ENCODE data around the gene ENTPD2. TPM values are rescaled to one million over a fixed set of nuclear protein-coding genes. Genes with fewer than 3 reads are reported as not detected.

ENTPD2 gene
- total and polyA plus RNA-seq, 2 donors (not counting 1 experiment from before 2014, with no cell fraction given): not detected

DNA sequence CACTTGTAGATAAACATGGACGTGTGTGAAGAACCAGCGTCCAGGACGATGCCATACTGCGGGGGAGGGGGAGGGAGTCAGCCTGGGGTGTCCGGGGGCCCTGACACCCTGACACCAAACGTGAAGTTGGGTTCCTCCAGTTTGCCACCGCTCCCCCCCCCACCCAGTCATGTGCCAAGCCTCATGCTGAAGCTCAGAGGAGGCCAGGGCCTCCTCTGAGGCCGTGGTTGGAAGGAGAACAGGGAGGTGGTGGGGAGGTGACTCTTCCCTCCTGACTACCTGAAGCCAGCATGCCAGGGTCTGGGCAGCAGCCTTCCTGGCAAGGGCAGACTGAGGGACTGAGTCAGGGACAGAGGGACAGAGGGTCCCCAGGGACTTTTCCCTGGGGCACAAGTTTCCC, 1.6 kb downstream of the ENTPD2 start:
- Histone ChIP-seq H3K9me3 (ENCODE audit: control extremely low read depth in 1 of 3, control insufficient read depth in 2 of 3, insufficient read depth in 1 of 3, low read length in 2 of 3) (peaks cover 0 to 27% (median 0%) of the 10 kb centered on the region in 3 donors), H3K79me2 (ENCODE audit: control insufficient read depth, insufficient read depth, low read length) (no peaks in the 10 kb centered on the region), H4K20me1 (ENCODE audit: control insufficient read depth, insufficient read depth, low read length, poor library complexity, severe bottlenecking) (no peaks in the 10 kb centered on the region), H3K4me3 (ENCODE audit: control extremely low read depth in 1 of 5, extremely low read depth in 1 of 5, insufficient read depth in 1 of 5, low read depth in 2 of 5, low read length in 4 of 5) (no peak overlapping the region), H3K36me3 (replicated peaks in 1 of 2; ENCODE audit: control extremely low read depth in 1 of 2, control insufficient read depth in 1 of 2, extremely low read depth in 1 of 2, insufficient read depth in 2 of 2, low read length in 1 of 2) (no peaks in the 10 kb centered on the region), H2AFZ (ENCODE audit: insufficient read depth, low read depth, low read length, poor library complexity, severe bottlenecking) (no peak overlapping the region), H3K4me2 (replicated peaks; ENCODE audit: low read depth, low read length, poor library complexity, severe bottlenecking) (no peak overlapping the region), H3K4me1 (ENCODE audit: control insufficient read depth in 2 of 2, insufficient read depth in 2 of 2, low read length in 2 of 2) (peaks cover 14 to 20% of the 10 kb centered on the region in 2 donors), H3K27ac (ENCODE audit: low read length in 2 of 2) (no peak overlapping the region), H3K27me3 (replicated peaks in 1 of 4; ENCODE audit: control extremely low read depth in 1 of 4, control insufficient read depth in 3 of 4, insufficient read depth in 4 of 4, low read length in 3 of 4) (peaks cover 0 to 69% (median 40%) of the 10 kb centered on the region in 4 experiments), H3K9ac (ENCODE audit: low read length) (no peak overlapping the region)
- Mint-ChIP-seq H3K27ac (no peak overlapping the region), H3K27me3 (peaks cover 13% of the 10 kb centered on the region), H3K9me3 (ENCODE audit: insufficient read depth) (no peaks in the 10 kb centered on the region), H3K4me1 (peaks cover 4% of the 10 kb centered on the region), H3K4me3 (no peak overlapping the region)
- ATAC-seq (ENCODE audit: low read depth) (no peak), DNase-seq (no peak)
- intact Hi-C loops (cut with micrococcal nuclease): no loop called here
- POLR2A ChIA-PET: interaction anchor here (0.8 to 1.0 kb wide), 2 partner anchors 23 to 190 kb away, joined by 3 to 4 read pairs; no protein-coding TSS in a partner anchor
- 75% methylated on average over 1 of the region's 8 CpGs for WGBS (ENCODE audit: insufficient coverage)
- CTCF ChIA-PET: interaction anchor here (0.8 to 1.5 kb wide), 5 partner anchors 9 to 16 kb away, joined by 3 to 6 read pairs (median 4); no protein-coding TSS in a partner anchor
- TF ChIP-seq, protein P1, sequence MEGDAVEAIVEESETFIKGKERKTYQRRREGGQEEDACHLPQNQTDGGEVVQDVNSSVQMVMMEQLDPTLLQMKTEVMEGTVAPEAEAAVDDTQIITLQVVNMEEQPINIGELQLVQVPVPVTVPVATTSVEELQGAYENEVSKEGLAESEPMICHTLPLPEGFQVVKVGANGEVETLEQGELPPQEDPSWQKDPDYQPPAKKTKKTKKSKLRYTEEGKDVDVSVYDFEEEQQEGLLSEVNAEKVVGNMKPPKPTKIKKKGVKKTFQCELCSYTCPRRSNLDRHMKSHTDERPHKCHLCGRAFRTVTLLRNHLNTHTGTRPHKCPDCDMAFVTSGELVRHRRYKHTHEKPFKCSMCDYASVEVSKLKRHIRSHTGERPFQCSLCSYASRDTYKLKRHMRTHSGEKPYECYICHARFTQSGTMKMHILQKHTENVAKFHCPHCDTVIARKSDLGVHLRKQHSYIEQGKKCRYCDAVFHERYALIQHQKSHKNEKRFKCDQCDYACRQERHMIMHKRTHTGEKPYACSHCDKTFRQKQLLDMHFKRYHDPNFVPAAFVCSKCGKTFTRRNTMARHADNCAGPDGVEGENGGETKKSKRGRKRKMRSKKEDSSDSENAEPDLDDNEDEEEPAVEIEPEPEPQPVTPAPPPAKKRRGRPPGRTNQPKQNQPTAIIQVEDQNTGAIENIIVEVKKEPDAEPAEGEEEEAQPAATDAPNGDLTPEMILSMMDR (IDR thresholded peaks at IDR 0.05): no peak
- TF ChIP-seq EZH2 (IDR thresholded peaks at IDR 0.05; ENCODE audit: borderline replicate concordance, insufficient read depth, low read depth, low read length, poor library complexity, severe bottlenecking): no peak

DNA sequence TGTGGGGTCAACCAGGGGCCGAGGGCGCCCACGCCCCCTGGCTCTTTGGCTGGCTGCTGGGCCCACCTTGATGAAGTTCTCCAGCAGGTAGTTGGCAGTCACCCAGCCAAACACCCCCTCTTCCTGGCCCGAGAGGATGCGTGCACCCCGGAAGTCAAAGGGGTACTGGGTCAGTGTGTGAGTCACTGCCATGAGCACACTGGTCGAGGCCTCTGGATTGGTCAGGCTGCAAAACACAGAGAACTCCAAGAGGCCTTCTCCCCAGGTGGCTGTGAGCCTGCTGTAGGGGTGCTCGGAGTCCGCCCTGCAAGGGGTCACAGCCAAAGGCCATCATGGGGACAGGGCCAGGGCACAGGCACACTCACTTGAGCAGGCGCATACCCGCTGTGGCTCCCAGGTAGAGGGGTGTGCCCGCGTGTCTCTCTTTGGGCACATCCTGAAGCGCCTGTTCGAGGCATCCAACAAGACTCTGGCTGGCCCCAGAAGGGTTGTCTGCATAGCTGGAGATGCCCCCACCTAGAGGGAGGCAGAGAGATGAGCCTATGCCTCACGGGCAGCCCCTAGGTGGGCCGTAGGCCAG, 2.6 kb downstream of the ENTPD2 start:
- Histone ChIP-seq H3K27me3 (replicated peaks in 1 of 4; ENCODE audit: control extremely low read depth in 1 of 4, control insufficient read depth in 3 of 4, insufficient read depth in 4 of 4, low read length in 3 of 4) (peaks cover 0 to 80% (median 48%) of the 10 kb centered on the region in 4 experiments), H4K20me1 (ENCODE audit: control insufficient read depth, insufficient read depth, low read length, poor library complexity, severe bottlenecking) (peaks cover 3% of the 10 kb centered on the region), H3K4me2 (replicated peaks; ENCODE audit: low read depth, low read length, poor library complexity, severe bottlenecking) (no peak overlapping the region), H3K4me1 (ENCODE audit: control insufficient read depth in 2 of 2, insufficient read depth in 2 of 2, low read length in 2 of 2) (peaks cover 20 to 30% of the 10 kb centered on the region in 2 donors), H3K27ac (ENCODE audit: low read length in 2 of 2) (no peak overlapping the region), H3K9me3 (ENCODE audit: control extremely low read depth in 1 of 3, control insufficient read depth in 2 of 3, insufficient read depth in 1 of 3, low read length in 2 of 3) (peaks cover 0 to 34% (median 0%) of the 10 kb centered on the region in 3 donors), H3K4me3 (ENCODE audit: control extremely low read depth in 1 of 5, extremely low read depth in 1 of 5, insufficient read depth in 1 of 5, low read depth in 2 of 5, low read length in 4 of 5) (no peak overlapping the region), H3K79me2 (ENCODE audit: control insufficient read depth, insufficient read depth, low read length) (no peaks in the 10 kb centered on the region), H3K9ac (ENCODE audit: low read length) (no peak overlapping the region), H2AFZ (ENCODE audit: insufficient read depth, low read depth, low read length, poor library complexity, severe bottlenecking) (no peak overlapping the region), H3K36me3 (replicated peaks in 1 of 2; ENCODE audit: control extremely low read depth in 1 of 2, control insufficient read depth in 1 of 2, extremely low read depth in 1 of 2, insufficient read depth in 2 of 2, low read length in 1 of 2) (no peaks in the 10 kb centered on the region)
- Mint-ChIP-seq H3K27me3 (peaks cover 13% of the 10 kb centered on the region), H3K9me3 (ENCODE audit: insufficient read depth) (no peaks in the 10 kb centered on the region), H3K27ac (no peak overlapping the region), H3K4me3 (no peak overlapping the region), H3K4me1 (peaks cover 8% of the 10 kb centered on the region)
- POLR2A ChIA-PET: no interaction called here
- DNase-seq (no peak), ATAC-seq (ENCODE audit: low read depth) (no peak)
- intact Hi-C loops (cut with micrococcal nuclease): no loop called here
- 93% methylated on average over 16 of the region's 17 CpGs for WGBS (ENCODE audit: insufficient coverage)
- CTCF ChIA-PET: no interaction called here
- no peak for TF ChIP-seq EZH2 (IDR thresholded peaks at IDR 0.05; ENCODE audit: borderline replicate concordance, insufficient read depth, low read depth, low read length, poor library complexity, severe bottlenecking)
- TF ChIP-seq, protein P1 (IDR thresholded peaks at IDR 0.05): no peak
